T-helper 9 cell (primary cell): ENCODE results near the gene ALDH8A1.

ENCODE experiments used
- DNase-seq: peaks from one replicate; pipeline ENCODE4 v3.0.0-alpha.2; 2020
- total RNA-seq, 2 donors: gene quantifications; one replicate each; lab custom pipeline; 2026; lab: John Stamatoyannopoulos, UW

The ALDH8A1 gene
- 1.4 to 2.7 reads per million in 2 donors for total RNA-seq

DNA sequence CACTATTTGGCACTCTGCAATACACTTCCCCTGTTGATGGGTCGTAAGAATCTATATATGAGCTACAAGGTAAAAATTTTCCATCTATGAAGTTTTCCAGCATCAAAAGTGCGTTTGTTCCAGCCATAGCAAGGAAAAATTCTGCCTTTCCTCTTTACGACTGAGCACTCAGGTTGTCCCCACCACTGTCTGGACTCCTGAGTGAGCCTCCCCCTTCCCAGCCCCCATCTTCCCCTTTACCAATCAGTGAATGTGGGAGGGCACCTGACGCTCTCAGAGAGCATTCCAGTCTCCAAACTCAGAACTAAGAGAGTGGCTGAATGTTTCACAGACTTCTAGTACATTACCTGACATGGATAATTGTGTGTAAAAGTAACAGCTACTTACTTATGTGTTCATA lies at the start of gene ALDH8A1:
TSS of gene ALDH8A1 (minus strand) at position 175 of the 400 bp plus-strand sequence. CDS start at position 127, 48 bp downstream.
- DNase-seq: no peak

GRCh38 chr6:134999107-134999506 lies 49.2 kb upstream of the ALDH8A1 start:
- no peak for DNase-seq

DNA sequence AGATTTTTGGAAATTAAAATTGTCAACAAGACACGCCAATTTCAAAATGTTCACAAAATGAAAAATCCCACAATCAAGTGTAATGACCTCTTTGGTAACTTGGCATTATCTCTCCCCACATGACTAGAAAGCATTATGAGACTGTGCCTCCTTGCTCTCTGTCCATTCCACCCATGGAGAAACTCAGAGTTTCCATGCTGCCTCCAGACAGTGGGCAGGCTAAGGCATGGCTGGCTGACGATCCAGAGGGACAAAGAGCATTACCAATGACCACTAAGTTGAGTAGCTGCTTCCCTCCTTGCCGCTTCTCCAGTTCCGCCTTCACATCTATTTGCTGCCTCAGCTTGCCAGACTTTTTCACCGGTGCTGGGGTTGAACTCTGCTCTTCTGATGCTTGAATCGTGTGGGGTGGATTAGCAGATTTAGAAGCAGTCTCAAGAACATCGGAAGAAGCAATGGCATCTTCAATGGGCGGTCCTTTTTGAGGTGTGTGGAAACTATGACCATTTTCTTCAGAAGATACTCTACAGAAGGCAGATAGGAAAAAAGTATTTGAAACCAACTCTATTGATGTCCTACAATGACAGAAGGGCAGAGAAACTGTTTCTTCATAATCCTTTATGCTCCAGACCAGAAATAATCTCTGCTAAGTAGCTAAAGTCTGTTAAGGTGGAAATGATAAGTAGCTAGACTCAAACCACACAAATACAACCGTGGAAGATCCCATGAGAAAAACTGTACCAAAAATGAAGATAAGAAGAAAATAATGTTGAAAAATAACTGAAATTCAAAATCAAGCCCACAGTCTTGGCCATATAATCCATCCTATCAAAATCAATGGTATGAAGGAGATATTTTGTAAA lies 47.5 kb upstream of the ALDH8A1 start:
- no peak for DNase-seq

GRCh38 chr6:134995536-134995935 lies 45.6 kb upstream of the ALDH8A1 start:
- no peak for DNase-seq

DNA sequence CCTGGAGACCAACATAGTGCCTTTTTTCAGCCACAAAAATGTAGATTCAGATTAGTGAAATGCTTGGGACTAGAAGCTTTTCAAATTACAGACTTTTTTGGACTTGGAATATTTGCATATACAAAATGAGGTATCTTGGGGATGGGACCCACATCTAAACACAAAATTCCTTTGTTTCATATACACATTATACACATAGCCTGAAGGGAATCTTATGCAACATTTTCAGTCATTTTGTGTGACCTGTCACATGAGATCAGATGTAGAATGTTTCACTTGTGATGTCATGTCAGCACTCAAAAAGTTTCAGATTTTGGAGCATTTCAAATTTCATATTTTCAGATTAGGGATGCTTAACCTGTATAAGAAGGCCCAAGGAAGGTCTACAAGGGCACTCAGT lies 44.5 kb upstream of the ALDH8A1 start:
- DNase-seq: no peak

DNA sequence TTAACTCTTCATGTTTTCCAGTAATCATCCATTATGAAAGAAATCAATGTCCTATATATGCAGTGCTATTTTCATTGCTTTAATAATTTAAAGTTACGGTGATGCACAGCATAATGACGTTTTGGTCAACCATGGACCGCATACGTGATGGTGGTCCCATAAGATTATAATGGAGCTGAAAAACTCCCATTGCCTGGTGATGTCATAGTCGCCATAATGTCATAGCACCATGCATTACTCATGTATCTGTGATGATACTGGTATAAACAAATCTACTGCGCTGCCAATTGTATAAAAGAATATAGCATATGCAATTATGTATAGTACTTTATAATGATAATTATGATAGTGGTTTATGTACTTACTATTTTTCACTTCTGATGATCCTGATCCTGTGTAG lies 42.3 kb upstream of the ALDH8A1 start:
- no peak for DNase-seq

DNA sequence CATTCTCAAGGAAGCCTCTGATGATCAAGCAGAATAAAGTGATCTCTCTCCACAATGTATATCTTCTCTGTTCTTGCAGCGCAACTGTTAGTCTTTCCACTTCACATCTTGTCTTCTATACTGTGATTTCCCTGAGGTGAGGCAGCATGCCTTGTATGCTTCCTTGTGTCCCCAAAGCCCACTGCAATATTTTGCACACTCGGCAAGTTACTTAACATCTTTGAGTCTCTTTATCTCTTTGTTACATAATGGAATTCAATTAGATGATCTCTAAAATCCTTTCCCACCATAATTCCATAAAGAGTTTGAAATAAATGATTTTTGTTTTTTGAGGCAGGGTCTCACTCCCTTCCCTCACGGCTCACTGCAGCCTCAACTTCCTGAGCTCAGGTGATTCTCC lies 40.4 kb upstream of the ALDH8A1 start:
- no peak for DNase-seq

- no peak for DNase-seq
Measured at GRCh38 chr6:134984821-134985220, 34.9 kb upstream of the ALDH8A1 start.

- DNase-seq: no peak
Measured at GRCh38 chr6:134983823-134984222, 33.9 kb upstream of the ALDH8A1 start.

DNA sequence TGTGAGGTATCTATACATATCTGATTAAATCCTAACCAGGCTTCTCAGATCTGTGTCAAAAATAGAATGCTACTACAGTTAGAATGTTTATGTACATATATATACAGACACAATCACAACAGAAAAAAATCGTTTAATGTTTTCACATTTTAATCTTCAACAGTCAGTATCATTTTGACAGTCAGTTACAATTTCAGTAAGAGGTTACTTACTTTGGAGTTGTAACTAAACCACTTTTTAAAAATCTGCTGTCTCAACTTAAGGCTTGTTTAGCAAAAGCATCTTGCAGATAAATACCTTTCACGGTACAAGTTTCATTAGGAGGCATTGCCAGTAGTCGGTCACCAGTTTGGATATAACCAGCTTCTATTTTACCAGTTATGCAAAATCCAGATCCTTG lies 32.3 kb upstream of the ALDH8A1 start:
- DNase-seq: no peak

DNA sequence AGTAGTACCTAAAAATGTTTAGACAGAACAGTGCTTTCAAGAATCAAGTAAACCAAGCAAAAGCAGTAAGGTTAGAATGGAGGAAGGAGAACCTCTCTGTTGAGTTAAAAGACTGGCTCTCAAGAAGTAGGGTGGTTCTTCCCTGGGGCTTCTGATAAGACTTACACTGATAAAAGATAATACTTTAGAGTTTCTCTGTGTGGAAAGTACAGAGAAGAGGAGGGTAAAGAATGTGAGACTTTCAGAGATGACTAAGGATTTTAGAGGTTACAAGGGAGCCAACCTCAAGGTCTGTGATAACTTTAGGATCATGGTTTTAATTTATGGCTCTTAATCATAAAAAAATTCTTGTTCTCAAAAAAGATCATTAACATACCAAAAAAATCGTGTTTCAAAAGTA lies 30.9 kb upstream of the ALDH8A1 start:
- DNase-seq: no peak

DNA sequence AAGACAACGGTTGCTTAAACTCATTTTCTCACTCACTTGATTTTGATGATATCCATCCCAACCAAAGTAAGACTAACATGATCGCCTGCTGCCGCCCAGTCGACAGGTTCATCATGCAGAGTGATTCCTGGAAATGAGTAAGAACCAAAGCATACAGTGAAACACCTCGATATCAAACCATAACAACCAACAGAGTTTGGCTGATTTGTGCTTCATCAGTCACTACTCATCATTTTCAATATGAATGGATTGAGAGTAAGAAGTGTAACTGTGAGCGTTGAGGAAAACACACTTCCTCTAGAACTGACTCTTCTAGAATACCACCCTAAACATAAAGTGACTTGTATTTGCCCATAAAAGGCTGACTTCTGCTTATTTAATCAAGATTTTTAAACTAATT lies 29.2 kb upstream of the ALDH8A1 start:
- no peak for DNase-seq

GRCh38 chr6:134974370-134974769 lies 24.5 kb upstream of the ALDH8A1 start:
- DNase-seq: no peak

GRCh38 chr6:134967711-134968110 lies 17.8 kb upstream of the ALDH8A1 start:
- no peak for DNase-seq

- DNase-seq: no peak
Measured at GRCh38 chr6:134964451-134965203, 14.7 kb upstream of the ALDH8A1 start.

- no peak for DNase-seq
Measured at GRCh38 chr6:134962421-134962820, 12.5 kb upstream of the ALDH8A1 start.

GRCh38 chr6:134961366-134961765 lies 11.5 kb upstream of the ALDH8A1 start:
- no peak for DNase-seq

GRCh38 chr6:134959603-134960002 lies 9.7 kb upstream of the ALDH8A1 start:
- DNase-seq: no peak

- DNase-seq: no peak
Measured at GRCh38 chr6:134956676-134957075, 6.8 kb upstream of the ALDH8A1 start.

- DNase-seq: no peak
Measured at GRCh38 chr6:134956032-134956431, 6.1 kb upstream of the ALDH8A1 start.

DNA sequence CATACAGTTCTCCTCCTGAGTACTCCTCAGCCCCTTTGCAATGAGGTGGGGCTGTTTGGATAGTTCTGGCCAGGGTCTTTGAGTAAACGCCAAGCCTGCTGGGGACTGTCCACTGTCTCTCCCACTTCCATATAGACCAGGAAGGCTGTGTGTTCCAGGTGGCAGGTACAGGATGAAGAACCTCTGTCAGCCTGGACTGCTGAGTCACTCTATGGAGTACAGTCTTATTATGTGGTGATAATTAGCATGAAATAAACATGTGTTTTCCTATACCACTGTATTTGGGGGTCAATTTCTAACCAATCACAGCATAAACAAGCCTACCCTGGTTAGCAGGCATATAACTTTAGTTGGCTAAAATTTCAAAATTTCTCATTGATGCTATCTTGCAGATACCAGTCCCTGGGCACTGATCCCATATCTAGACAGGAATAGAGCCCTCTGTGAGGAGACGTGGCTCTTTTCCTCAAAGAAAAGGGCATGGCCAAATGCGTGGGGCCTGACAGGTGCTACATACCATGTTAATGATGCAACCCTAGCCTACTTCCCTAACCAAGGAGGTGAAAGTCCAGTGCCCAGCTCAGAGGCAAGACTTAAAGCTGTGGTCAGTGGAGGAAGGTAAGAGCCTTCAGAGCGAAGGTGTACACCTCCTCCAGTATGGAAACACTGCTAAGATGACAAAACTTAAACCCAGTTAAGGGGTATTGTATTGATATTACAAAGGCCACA lies 4.5 kb upstream of the ALDH8A1 start:
- DNase-seq: no peak

GRCh38 chr6:134951494-134952263 lies 1.8 kb upstream of the ALDH8A1 start:
- no peak for DNase-seq

GRCh38 chr6:134950482-134950881 lies 581 bp upstream of the ALDH8A1 start:
- DNase-seq: no peak
